ENCODE data around the gene GMNC.

GMNC gene

GRCh38 chr3:190848870-190849269 lies 13.6 kb downstream of the GMNC start:
- DNase-seq (ENCODE audit: low read depth) = no peak

GRCh38 chr3:190847436-190847835 lies 15.1 kb downstream of the GMNC start:
- no peak for DNase-seq (ENCODE audit: low read depth)

GRCh38 chr3:190840146-190840545 lies 22.3 kb downstream of the GMNC start:
- no peak for DNase-seq (ENCODE audit: low read depth)

GRCh38 chr3:190831225-190831624 lies 31.3 kb downstream of the GMNC start:
- DNase-seq (ENCODE audit: low read depth) = no peak

GRCh38 chr3:190830031-190830430 lies 32.5 kb downstream of the GMNC start:
- DNase-seq (ENCODE audit: low read depth) = no peak

- no peak for DNase-seq (ENCODE audit: low read depth)
These were observed 36.5 kb downstream of the GMNC start for GRCh38 chr3:190826018-190826417.

GRCh38 chr3:190825386-190826016 lies 37.0 kb downstream of the GMNC start:
- DNase-seq (ENCODE audit: low read depth) = no peak

GRCh38 chr3:190811775-190812480 lies 50.6 kb downstream of the GMNC start:
- no peak for DNase-seq (ENCODE audit: low read depth)

- DNase-seq (ENCODE audit: low read depth) = no peak
These were observed 51.5 kb downstream of the GMNC start for GRCh38 chr3:190810957-190811356.

GRCh38 chr3:190809351-190809750 lies 53.1 kb downstream of the GMNC start:
- DNase-seq (ENCODE audit: low read depth) = no peak

- DNase-seq (ENCODE audit: low read depth) = no peak
These were observed 54.6 kb downstream of the GMNC start for GRCh38 chr3:190807719-190808375.

Measured in stimulated activated CD8-positive, alpha-beta memory T cell treated with anti-CD3 and anti-CD28 coated beads, Interleukin-7, amount 100 ng/mL, for 24 hours (primary cell).